ENCODE data around the gene RHBDL1.

The RHBDL1 gene

DNA sequence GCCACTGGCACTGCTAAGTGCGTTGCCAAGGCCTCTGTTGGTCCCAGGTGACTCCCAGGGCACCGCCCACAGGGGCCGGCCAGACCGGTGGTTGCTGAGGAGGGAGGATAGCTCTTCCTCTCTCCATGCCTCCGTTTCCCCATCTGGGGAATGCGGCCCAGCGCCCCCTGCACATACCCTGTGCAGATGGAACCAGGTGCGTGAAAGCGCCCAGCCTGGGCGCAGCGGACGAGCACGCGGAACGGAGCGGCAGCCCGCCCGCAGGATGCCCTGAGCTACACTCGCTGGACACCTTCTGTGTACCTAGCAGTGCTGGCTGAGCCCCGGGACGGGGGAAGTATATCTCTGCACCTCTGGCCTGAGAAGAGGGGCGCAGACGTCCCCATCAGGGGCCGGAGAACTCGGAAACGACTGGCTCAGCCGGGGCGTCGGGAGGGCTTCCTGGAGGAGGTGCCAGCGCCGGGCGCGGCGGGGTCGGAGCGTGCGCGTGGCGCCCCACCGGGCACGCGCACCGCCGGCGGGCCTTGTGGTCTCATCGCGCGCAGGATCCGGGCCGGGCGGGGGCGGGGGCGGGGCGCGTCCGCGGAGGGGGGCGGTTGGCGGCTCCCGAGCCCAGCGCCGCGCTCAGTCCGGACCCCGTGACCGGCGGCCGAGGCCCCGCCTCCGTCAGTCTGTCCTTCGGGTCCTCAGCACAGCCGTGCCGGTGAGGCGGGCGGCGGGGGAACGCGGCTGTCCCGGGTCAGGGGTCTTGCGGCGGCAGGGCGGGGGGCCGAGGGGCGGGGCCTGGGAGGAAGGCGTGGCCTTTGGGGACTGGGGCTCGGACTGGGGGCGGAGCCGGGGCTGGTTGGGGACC lies 51.2 kb downstream of the RHBDL1 start, which contains the start of the genes CCDC78 and HAGHL:
Gene CCDC78 (minus strand): TSS at position 6 of the 853 bp plus-strand sequence. CDS start 76 bp downstream, outside the sequence.
Gene HAGHL (plus strand): TSS at position 669 of the 853 bp plus-strand sequence. CDS start 404 bp downstream, outside the sequence.
- TF ChIP-seq SIN3A (IDR thresholded peaks at IDR 0.05; ENCODE audit: borderline replicate concordance, insufficient read depth, low read length) (no peak), TAF1 (IDR thresholded peaks at IDR 0.05; ENCODE audit: borderline replicate concordance, insufficient read depth, low read length) (no peak), REST (IDR thresholded peaks at IDR 0.05; ENCODE audit: insufficient read depth in 1 of 2, low read depth in 2 of 2, low read length in 2 of 2) (no peak), POLR2AphosphoS5 (IDR thresholded peaks at IDR 0.05; ENCODE audit: low read depth, low read length) (no peak), FOXP2 (optimal IDR thresholded peaks at IDR 0.05; ENCODE audit: borderline replicate concordance, extremely low read depth, extremely low read length, insufficient read depth) (no peak)

GRCh38 chr16:727291-727977 lies 52.0 kb downstream of the RHBDL1 start:
- TF ChIP-seq SIN3A (IDR thresholded peaks at IDR 0.05; ENCODE audit: borderline replicate concordance, insufficient read depth, low read length) (no peak), TAF1 (IDR thresholded peaks at IDR 0.05; ENCODE audit: borderline replicate concordance, insufficient read depth, low read length) (no peak), REST (IDR thresholded peaks at IDR 0.05; ENCODE audit: insufficient read depth in 1 of 2, low read depth in 2 of 2, low read length in 2 of 2) (no peak), POLR2AphosphoS5 (IDR thresholded peaks at IDR 0.05; ENCODE audit: low read depth, low read length) (no peak; the same call in 1 of the 2 replicates), FOXP2 (optimal IDR thresholded peaks at IDR 0.05; ENCODE audit: borderline replicate concordance, extremely low read depth, extremely low read length, insufficient read depth) (no peak)

All from PFSK-1 (cell line).